GM23248 (cell line): ENCODE measurements around the gene ABCB7. TPM values are rescaled to one million over a fixed set of nuclear protein-coding genes. Genes with fewer than 3 reads are reported as not detected.
"Not testable (repeated sequence)": the region's sequence is repeated elsewhere in the genome, so short reads cannot be mapped to it uniquely, and the experiment has no call there.

Source experiments
- DNase-seq: peaks from one replicate; pipeline ENCODE4 v3.0.0-alpha.2; 2015
- H2AFZ ChIP-seq: fragments of 200-600 bp; sonication (generic); 2 replicates; pipeline ENCODE4 v1.6.1; 2016; ENCODE audit warnings: antibody characterized with exemption
- H3F3A ChIP-seq: fragments of 200-600 bp; sonication (generic); 2 replicates; pipeline ENCODE4 v1.6.1; 2016; ENCODE audit warnings: mild to moderate bottlenecking, antibody characterized with exemption, mixed run types; ENCODE audit not compliant: insufficient read depth
- H3K27ac ChIP-seq: fragments of 200-600 bp; sonication (generic); 2 replicates; pipeline ENCODE4 v1.5.1; 2016; ENCODE audit warnings: mild to moderate bottlenecking
- H3K27me3 ChIP-seq: fragments of 200-600 bp; sonication (generic); replicated peaks from 2 replicates; pipeline ENCODE4 v1.6.1; 2016; ENCODE audit warnings: mild to moderate bottlenecking; ENCODE audit not compliant: insufficient read depth
- H3K36me3 ChIP-seq: fragments of 200-600 bp; sonication (generic); 2 replicates; pipeline ENCODE4 v1.6.1; 2016; ENCODE audit warnings: low read depth, mild to moderate bottlenecking
- H3K4me1 ChIP-seq: fragments of 200-600 bp; sonication (generic); 2 replicates; pipeline ENCODE4 v1.6.1; 2016; ENCODE audit warnings: mild to moderate bottlenecking; ENCODE audit not compliant: insufficient read depth
- H3K4me2 ChIP-seq: fragments of 200-600 bp; sonication (generic); one replicate; pipeline ENCODE4 v1.6.1; 2016; ENCODE audit warnings: mild to moderate bottlenecking; ENCODE audit not compliant: unreplicated experiment
- H3K4me3 ChIP-seq: fragments of 200-600 bp; sonication (generic); 2 replicates; pipeline ENCODE4 v1.5.1; 2016; ENCODE audit warnings: mild to moderate bottlenecking
- H3K79me2 ChIP-seq: fragments of 200-600 bp; sonication (generic); 2 replicates; pipeline ENCODE4 v1.6.1; 2016; ENCODE audit warnings: mild to moderate bottlenecking; ENCODE audit not compliant: insufficient read depth
- H3K9ac ChIP-seq: fragments of 200-600 bp; sonication (generic); 2 replicates; pipeline ENCODE4 v1.6.1; 2016; ENCODE audit warnings: mild to moderate bottlenecking
- H3K9me2 ChIP-seq: fragments of 200-600 bp; sonication (generic); 2 replicates; pipeline ENCODE4 v1.6.1; 2016; ENCODE audit warnings: mixed run types, mild to moderate bottlenecking, moderate library complexity; ENCODE audit not compliant: insufficient read depth
- H3K9me3 ChIP-seq: fragments of 200-600 bp; sonication (generic); one replicate; pipeline ENCODE4 v1.6.1; 2017; ENCODE audit warnings: low read depth
- H4K20me1 ChIP-seq: fragments of 200-600 bp; sonication (generic); 2 replicates; pipeline ENCODE4 v1.6.0; 2016; ENCODE audit not compliant: insufficient read depth
- EZH2 ChIP-seq: fragments of 200-600 bp; sonication (generic); IDR thresholded peaks from 2 replicates; pipeline ENCODE4 v1.6.1; 2018; ENCODE audit warnings: antibody characterized with exemption, mild to moderate bottlenecking; ENCODE audit not compliant: insufficient read depth, poor library complexity, severe bottlenecking
- EZH2phosphoT487 ChIP-seq: fragments of 200-600 bp; sonication (generic); IDR thresholded peaks from 2 replicates; pipeline ENCODE4 v1.6.1; 2018; ENCODE audit warnings: antibody characterized with exemption, moderate library complexity, mild to moderate bottlenecking, low read depth; ENCODE audit not compliant: insufficient read depth
- WGBS, 2 experiments: methylation state at CpG; one replicate each; pipeline ENCODE4 v1.1.6; 2015 to 2017; ENCODE audit warnings: low lambda C conversion rate in 2 of 2, low coverage in 1 of 2; ENCODE audit errors: missing lambda C conversion rate in 2 of 2; 5-methylcytosine and 5-hydroxymethylcytosine counted together
- in situ Hi-C: fragments of 300-500 bp; cut with MboI; formaldehyde crosslinking; loops from 2 replicates; pipeline ENCODE4 v1.15.0; 2020
- polyA plus RNA-seq: library from polyadenylated mRNA; unstranded; fragments of >200 nt; fragmentation: Nextera tagmentation; extraction: Ambion mirVana; gene quantifications from 2 replicates; pipeline ENCODE4 v1.2.1, GENCODE V29; 2016
- total RNA-seq: library from RNA; depleted of rRNA; stranded (reverse); fragments of >200 nt; shearing (Covaris generic); gene quantifications from 2 replicates; pipeline ENCODE4 v1.2.3, GENCODE V29; 2014; rRNA removed

ABCB7 gene
- total RNA-seq, result 12.2 and 14.2 TPM in 2 replicates
- polyA plus RNA-seq, result 5.0 and 5.5 TPM in 2 replicates

- TF ChIP-seq EZH2, result no peak
- TF ChIP-seq EZH2phosphoT487, result no peak
- H3K9ac ChIP-seq, result peak within 1 kb of the TSS; percentile 97
- no peaks in the 10 kb centered on the region for H3K9me2 ChIP-seq
- H3K4me2 ChIP-seq, result peak within 1 kb of the TSS; percentile 86
- peak within 1 kb of the TSS; percentile 100 for H3K4me3 ChIP-seq
- WGBS, 2 experiments, result 0% methylated on average over 20 to 35 of the region's 35 CpGs
- H3K4me1 ChIP-seq, result peaks cover 9% of the 10 kb centered on the region
- H2AFZ ChIP-seq, result peak within 1 kb of the TSS; percentile 100
- H3K9me3 ChIP-seq, result no peaks in the 10 kb centered on the region
- no peaks in the 10 kb centered on the region for H4K20me1 ChIP-seq
- no peaks in the 10 kb centered on the region for H3K36me3 ChIP-seq
- in situ Hi-C loops, result no loop called here
- peaks cover 20% of the 10 kb centered on the region; the same call in 1 of the 2 replicates for H3K79me2 ChIP-seq
- no peaks in the 10 kb centered on the region for H3F3A ChIP-seq
- DNase-seq, result peak; percentile 79
- no peaks in the 10 kb centered on the region for H3K27me3 ChIP-seq
- H3K27ac ChIP-seq, result peak within 1 kb of the TSS; percentile 91
These were observed at the start of gene ABCB7 for GRCh38 chrX:75155827-75156525. Gene ABCB7 (minus strand): TSS chrX:75156283. CDS start chrX:75156272, 11 bp downstream.

- H3K79me2 ChIP-seq, H3K4me2 ChIP-seq, H3K9me3 ChIP-seq, H2AFZ ChIP-seq, H3K4me3 ChIP-seq, H3K27ac ChIP-seq, H3K4me1 ChIP-seq, H4K20me1 ChIP-seq, H3K9ac ChIP-seq, in situ Hi-C loops, H3K36me3 ChIP-seq, H3K27me3 ChIP-seq, H3K9me2 ChIP-seq, DNase-seq, H3F3A ChIP-seq: not testable (repeated sequence)
- WGBS, 2 experiments, result 53 to 71% methylated on average over 12 to 13 of the region's 27 CpGs
These were observed 32.5 kb upstream of the ABCB7 start for GRCh38 chrX:75188415-75189206.

GRCh38 chrX:75181721-75182120, 25.6 kb upstream of the ABCB7 start:
- in situ Hi-C loops, result no loop called here
- H3K4me1 ChIP-seq, result peaks cover 3% of the 10 kb centered on the region; the same call in 1 of the 2 replicates
- H2AFZ ChIP-seq, result no peak overlapping the region
- no peak overlapping the region for H3K9ac ChIP-seq
- TF ChIP-seq EZH2 (no peak), EZH2phosphoT487 (no peak)
- H3K4me3 ChIP-seq, result no peak overlapping the region
- H4K20me1 ChIP-seq, result no peaks in the 10 kb centered on the region
- no peak overlapping the region for H3K4me2 ChIP-seq
- H3K36me3 ChIP-seq, result no peaks in the 10 kb centered on the region
- no peaks in the 10 kb centered on the region for H3K9me3 ChIP-seq
- H3F3A ChIP-seq, result no peaks in the 10 kb centered on the region
- H3K9me2 ChIP-seq, result no peaks in the 10 kb centered on the region
- DNase-seq, result peak; percentile 58
- H3K79me2 ChIP-seq, result no peaks in the 10 kb centered on the region
- no peak overlapping the region for H3K27ac ChIP-seq
- no peaks in the 10 kb centered on the region for H3K27me3 ChIP-seq

GRCh38 chrX:75179536-75180293, 23.6 kb upstream of the ABCB7 start:
- H3F3A ChIP-seq, H3K79me2 ChIP-seq: not testable (repeated sequence)
- 50 to 71% methylated on average over 3 to 4 of the region's 25 CpGs for WGBS, 2 experiments

GRCh38 chrX:75172257-75172890, 16.3 kb upstream of the ABCB7 start:
- 68 to 74% methylated on average over 4 to 13 of the region's 16 CpGs for WGBS, 2 experiments
- DNase-seq, H3K9ac ChIP-seq, H3K27ac ChIP-seq, H3K9me2 ChIP-seq, H3K36me3 ChIP-seq, H3F3A ChIP-seq, H3K9me3 ChIP-seq, in situ Hi-C loops, H3K27me3 ChIP-seq, H2AFZ ChIP-seq, H4K20me1 ChIP-seq, H3K4me3 ChIP-seq, H3K4me1 ChIP-seq, H3K4me2 ChIP-seq, H3K79me2 ChIP-seq: not testable (repeated sequence)

More at GRCh38 chrX:75179536-75180293, 23.6 kb upstream of the ABCB7 start:
- H3K4me2 ChIP-seq, H3K4me3 ChIP-seq, H4K20me1 ChIP-seq, H3K27ac ChIP-seq, DNase-seq, H3K36me3 ChIP-seq, H2AFZ ChIP-seq, H3K27me3 ChIP-seq, H3K9me3 ChIP-seq, in situ Hi-C loops, H3K9ac ChIP-seq, H3K4me1 ChIP-seq, H3K9me2 ChIP-seq: not testable (repeated sequence)
